Measurements from ENCODE around the gene CYP26C1.

DNA sequence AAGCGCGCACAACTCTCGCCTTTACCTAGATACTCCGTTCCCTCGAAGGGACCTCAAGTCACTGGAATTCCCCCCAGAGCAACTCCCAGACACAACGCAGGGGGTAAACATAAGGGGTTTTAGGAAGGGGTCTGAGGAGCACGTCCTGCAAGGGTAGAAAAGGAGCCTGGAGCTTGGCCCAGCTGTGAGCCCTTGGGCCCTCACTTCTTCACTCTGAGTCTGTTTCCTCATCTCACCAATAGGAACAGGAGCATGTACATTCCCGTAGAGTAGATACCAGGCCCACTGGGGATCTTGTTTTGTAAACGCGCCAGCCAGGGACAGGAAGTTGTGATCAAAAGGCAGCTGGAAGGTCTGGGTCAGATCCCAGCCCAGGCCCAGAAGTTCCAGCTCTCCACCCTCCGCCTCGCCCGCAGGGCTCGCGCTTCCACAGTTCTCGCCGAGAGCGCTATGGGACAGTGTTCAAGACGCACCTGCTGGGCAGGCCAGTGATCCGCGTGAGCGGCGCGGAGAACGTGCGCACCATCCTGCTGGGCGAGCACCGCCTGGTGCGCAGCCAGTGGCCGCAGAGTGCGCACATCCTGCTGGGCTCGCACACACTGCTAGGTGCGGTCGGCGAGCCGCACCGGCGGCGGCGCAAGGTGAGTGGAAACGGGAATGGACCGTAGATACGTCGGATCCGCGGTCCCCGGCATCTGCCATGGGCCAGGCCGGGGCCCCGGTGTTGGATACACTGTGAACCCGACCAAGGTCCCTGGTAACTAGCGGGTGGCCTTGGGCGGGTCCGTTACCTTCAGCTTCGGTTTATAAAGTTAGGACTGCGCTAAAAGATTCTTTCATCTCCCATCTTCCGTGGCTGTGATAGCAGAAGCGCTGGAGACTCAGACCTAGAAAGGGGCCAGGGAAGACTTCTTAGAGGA, 1.3 kb downstream of the CYP26C1 start:
- TF ChIP-seq, protein P1, sequence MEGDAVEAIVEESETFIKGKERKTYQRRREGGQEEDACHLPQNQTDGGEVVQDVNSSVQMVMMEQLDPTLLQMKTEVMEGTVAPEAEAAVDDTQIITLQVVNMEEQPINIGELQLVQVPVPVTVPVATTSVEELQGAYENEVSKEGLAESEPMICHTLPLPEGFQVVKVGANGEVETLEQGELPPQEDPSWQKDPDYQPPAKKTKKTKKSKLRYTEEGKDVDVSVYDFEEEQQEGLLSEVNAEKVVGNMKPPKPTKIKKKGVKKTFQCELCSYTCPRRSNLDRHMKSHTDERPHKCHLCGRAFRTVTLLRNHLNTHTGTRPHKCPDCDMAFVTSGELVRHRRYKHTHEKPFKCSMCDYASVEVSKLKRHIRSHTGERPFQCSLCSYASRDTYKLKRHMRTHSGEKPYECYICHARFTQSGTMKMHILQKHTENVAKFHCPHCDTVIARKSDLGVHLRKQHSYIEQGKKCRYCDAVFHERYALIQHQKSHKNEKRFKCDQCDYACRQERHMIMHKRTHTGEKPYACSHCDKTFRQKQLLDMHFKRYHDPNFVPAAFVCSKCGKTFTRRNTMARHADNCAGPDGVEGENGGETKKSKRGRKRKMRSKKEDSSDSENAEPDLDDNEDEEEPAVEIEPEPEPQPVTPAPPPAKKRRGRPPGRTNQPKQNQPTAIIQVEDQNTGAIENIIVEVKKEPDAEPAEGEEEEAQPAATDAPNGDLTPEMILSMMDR (IDR thresholded peaks at IDR 0.05): no peak
- TF ChIP-seq POLR2A (IDR thresholded peaks at IDR 0.05): no peak

Data from right lobe of liver (tissue), 4 donors.